HepG2 (cell line): ENCODE results near the gene SMKR1.

Experiments used
- CTCF ChIP-seq: sonication (generic); formaldehyde crosslinking; IDR thresholded peaks from 2 replicates; pipeline ENCODE4 v1.5.0; 2020; ENCODE audit warnings: mild to moderate bottlenecking, missing genetic modification reagents, moderate library complexity
- EZH2 ChIP-seq: conservative IDR thresholded peaks from 2 replicates; pipeline ENCODE4 v1.6.1; 2012; ENCODE audit warnings: mild to moderate bottlenecking, low read depth, low read length, moderate library complexity
- FOXA1 ChIP-seq, 2 experiments: fragments of 450-650 bp in 1 of 2; sonication (generic) in 1 of 2; formaldehyde crosslinking in 1 of 2; IDR thresholded peaks; 2 replicates each; pipeline versions ENCODE4 v1.4.0 to v1.6.1; 2016 to 2020; ENCODE audit warnings: missing genetic modification reagents in 1 of 2
- HBP1 ChIP-seq: IDR thresholded peaks from 2 replicates; pipeline ENCODE4 v1.6.1; 2016; ENCODE audit warnings: low read depth, control low read depth
- JUN ChIP-seq: sonication (generic); formaldehyde crosslinking; IDR thresholded peaks from 2 replicates; pipeline ENCODE4 v1.4.0; 2020; ENCODE audit warnings: mild to moderate bottlenecking, missing genetic modification reagents
- KDM5A ChIP-seq: fragments of 200-600 bp; sonication (generic); IDR thresholded peaks from 2 replicates; pipeline ENCODE4 v1.7.0; 2018; ENCODE audit warnings: antibody characterized with exemption, mild to moderate bottlenecking, low read length, borderline replicate concordance
- MXI1 ChIP-seq: IDR thresholded peaks from 3 replicates; pipeline ENCODE4 v1.6.1; 2012; ENCODE audit warnings: low read depth, low read length, inconsistent platforms, borderline replicate concordance
- NR2C2 ChIP-seq: sonication (generic); formaldehyde crosslinking; IDR thresholded peaks from 2 replicates; pipeline ENCODE4 v1.4.0; 2020; ENCODE audit warnings: missing genetic modification reagents, mild to moderate bottlenecking, moderate library complexity, borderline replicate concordance
- REST ChIP-seq, 2 experiments: IDR thresholded peaks; 2 replicates each; pipeline ENCODE4 v1.6.1; 2011 to 2012; ENCODE audit warnings: low read length in 2 of 2, borderline replicate concordance in 1 of 2, low read depth in 1 of 2, mild to moderate bottlenecking in 1 of 2, moderate library complexity in 1 of 2
- SP1 ChIP-seq, 2 experiments: fragments of 450-650 bp in 1 of 2; sonication (generic) in 1 of 2; formaldehyde crosslinking in 1 of 2; IDR thresholded peaks; 2 replicates each; pipeline versions ENCODE4 v1.4.0 to v1.6.1; 2016 to 2020; ENCODE audit warnings: missing genetic modification reagents in 1 of 2
- ZNF331 ChIP-seq: sonication (generic); formaldehyde crosslinking; IDR thresholded peaks from 2 replicates; pipeline ENCODE4 v1.4.0; 2020; ENCODE audit warnings: missing genetic modification reagents
- ZZZ3 ChIP-seq: sonication (generic); formaldehyde crosslinking; IDR thresholded peaks from 2 replicates; pipeline ENCODE4 v1.4.0; 2020; ENCODE audit warnings: missing genetic modification reagents, mild to moderate bottlenecking, borderline replicate concordance

- TF ChIP-seq ZZZ3 (CRISPR knock-in tag) = no peak
- TF ChIP-seq CTCF (CRISPR knock-in tag) = no peak
- no peak for TF ChIP-seq ZNF331 (CRISPR knock-in tag)
- no peak for TF ChIP-seq HBP1 (CRISPR knock-in tag)
- no peak for TF ChIP-seq REST (IDR thresholded peaks at IDR 0.05; ENCODE audit: borderline replicate concordance in 1 of 2, low read depth in 1 of 2, low read length in 2 of 2)
- TF ChIP-seq JUN (CRISPR knock-in tag) = no peak
- TF ChIP-seq NR2C2 = no peak
- TF ChIP-seq FOXA1 (IDR thresholded peaks at IDR 0.05) = no peak
- no peak for TF ChIP-seq FOXA1 (CRISPR knock-in tag; IDR thresholded peaks at IDR 0.05)
- no peak for TF ChIP-seq MXI1
- TF ChIP-seq EZH2 = no peak
- TF ChIP-seq SP1 (IDR thresholded peaks at IDR 0.05) = no peak
- TF ChIP-seq SP1 (CRISPR knock-in tag; IDR thresholded peaks at IDR 0.05) = no peak
- TF ChIP-seq KDM5A = no peak
Observed at GRCh38 chr7:129479831-129480230, 22.5 kb upstream of the SMKR1 start.
